WTC11 (cell line): ENCODE measurements around the gene PHYHIPL. TPM values are rescaled to one million over a fixed set of nuclear protein-coding genes. Genes with fewer than 3 reads are reported as not detected.

Source experiments
- IRF1 ChIP-seq: sonication (generic); formaldehyde crosslinking; IDR thresholded peaks from 2 replicates; pipeline ENCODE4 v1.8.0; 2023; ENCODE audit warnings: missing genetic modification reagents
- ZMAT4 ChIP-seq: fragments of 250-450 bp; sonication (Bioruptor Pico); IDR thresholded peaks from 2 replicates; pipeline ENCODE4 v1.9.0; 2021; ENCODE audit warnings: mild to moderate bottlenecking
- ZNF121 ChIP-seq: sonication (generic); formaldehyde crosslinking; IDR thresholded peaks from 2 replicates; pipeline ENCODE4 v1.8.0; 2023; ENCODE audit warnings: missing genetic modification reagents
- ZNF671 ChIP-seq: fragments of 250-450 bp; sonication (Bioruptor Pico); IDR thresholded peaks from 2 replicates; pipeline ENCODE4 v1.8.0; 2021; ENCODE audit warnings: mild to moderate bottlenecking
- total RNA-seq: library from RNA; stranded (reverse); gene quantifications from 3 replicates; pipeline ENCODE4 v1.2.3, GENCODE V29; 2021
- TF ChIP-seq, protein P1 (sequence below): sonication (generic); formaldehyde crosslinking; IDR thresholded peaks from 2 replicates; pipeline ENCODE4 v1.8.1; 2023; ENCODE audit warnings: mild to moderate bottlenecking, missing genetic modification reagents, borderline replicate concordance
- TF ChIP-seq, protein P2 (sequence below): sonication (generic); formaldehyde crosslinking; IDR thresholded peaks from 2 replicates; pipeline ENCODE4 v1.8.0; 2023; ENCODE audit warnings: mild to moderate bottlenecking, missing genetic modification reagents

PHYHIPL gene
- total RNA-seq, 1 experiment from 2014 or later = 0.13 TPM

GRCh38 chr10:59290448-59290847 is 114.0 kb downstream of the PHYHIPL start (continued):
- TF ChIP-seq ZMAT4 (CRISPR knock-in tag) = no peak
- TF ChIP-seq, protein P1, sequence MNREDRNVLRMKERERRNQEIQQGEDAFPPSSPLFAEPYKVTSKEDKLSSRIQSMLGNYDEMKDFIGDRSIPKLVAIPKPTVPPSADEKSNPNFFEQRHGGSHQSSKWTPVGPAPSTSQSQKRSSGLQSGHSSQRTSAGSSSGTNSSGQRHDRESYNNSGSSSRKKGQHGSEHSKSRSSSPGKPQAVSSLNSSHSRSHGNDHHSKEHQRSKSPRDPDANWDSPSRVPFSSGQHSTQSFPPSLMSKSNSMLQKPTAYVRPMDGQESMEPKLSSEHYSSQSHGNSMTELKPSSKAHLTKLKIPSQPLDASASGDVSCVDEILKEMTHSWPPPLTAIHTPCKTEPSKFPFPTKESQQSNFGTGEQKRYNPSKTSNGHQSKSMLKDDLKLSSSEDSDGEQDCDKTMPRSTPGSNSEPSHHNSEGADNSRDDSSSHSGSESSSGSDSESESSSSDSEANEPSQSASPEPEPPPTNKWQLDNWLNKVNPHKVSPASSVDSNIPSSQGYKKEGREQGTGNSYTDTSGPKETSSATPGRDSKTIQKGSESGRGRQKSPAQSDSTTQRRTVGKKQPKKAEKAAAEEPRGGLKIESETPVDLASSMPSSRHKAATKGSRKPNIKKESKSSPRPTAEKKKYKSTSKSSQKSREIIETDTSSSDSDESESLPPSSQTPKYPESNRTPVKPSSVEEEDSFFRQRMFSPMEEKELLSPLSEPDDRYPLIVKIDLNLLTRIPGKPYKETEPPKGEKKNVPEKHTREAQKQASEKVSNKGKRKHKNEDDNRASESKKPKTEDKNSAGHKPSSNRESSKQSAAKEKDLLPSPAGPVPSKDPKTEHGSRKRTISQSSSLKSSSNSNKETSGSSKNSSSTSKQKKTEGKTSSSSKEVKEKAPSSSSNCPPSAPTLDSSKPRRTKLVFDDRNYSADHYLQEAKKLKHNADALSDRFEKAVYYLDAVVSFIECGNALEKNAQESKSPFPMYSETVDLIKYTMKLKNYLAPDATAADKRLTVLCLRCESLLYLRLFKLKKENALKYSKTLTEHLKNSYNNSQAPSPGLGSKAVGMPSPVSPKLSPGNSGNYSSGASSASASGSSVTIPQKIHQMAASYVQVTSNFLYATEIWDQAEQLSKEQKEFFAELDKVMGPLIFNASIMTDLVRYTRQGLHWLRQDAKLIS = no peak
- TF ChIP-seq ZNF671 (CRISPR knock-in tag) = no peak
- TF ChIP-seq, protein P2, sequence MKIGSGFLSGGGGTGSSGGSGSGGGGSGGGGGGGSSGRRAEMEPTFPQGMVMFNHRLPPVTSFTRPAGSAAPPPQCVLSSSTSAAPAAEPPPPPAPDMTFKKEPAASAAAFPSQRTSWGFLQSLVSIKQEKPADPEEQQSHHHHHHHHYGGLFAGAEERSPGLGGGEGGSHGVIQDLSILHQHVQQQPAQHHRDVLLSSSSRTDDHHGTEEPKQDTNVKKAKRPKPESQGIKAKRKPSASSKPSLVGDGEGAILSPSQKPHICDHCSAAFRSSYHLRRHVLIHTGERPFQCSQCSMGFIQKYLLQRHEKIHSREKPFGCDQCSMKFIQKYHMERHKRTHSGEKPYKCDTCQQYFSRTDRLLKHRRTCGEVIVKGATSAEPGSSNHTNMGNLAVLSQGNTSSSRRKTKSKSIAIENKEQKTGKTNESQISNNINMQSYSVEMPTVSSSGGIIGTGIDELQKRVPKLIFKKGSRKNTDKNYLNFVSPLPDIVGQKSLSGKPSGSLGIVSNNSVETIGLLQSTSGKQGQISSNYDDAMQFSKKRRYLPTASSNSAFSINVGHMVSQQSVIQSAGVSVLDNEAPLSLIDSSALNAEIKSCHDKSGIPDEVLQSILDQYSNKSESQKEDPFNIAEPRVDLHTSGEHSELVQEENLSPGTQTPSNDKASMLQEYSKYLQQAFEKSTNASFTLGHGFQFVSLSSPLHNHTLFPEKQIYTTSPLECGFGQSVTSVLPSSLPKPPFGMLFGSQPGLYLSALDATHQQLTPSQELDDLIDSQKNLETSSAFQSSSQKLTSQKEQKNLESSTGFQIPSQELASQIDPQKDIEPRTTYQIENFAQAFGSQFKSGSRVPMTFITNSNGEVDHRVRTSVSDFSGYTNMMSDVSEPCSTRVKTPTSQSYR (CRISPR knock-in tag) = no peak
- no peak for TF ChIP-seq ZNF121 (CRISPR knock-in tag)
- TF ChIP-seq IRF1 = no peak

Other genes with a start within 250 kb of the PHYHIPL start
- 0.82 to 1.5 TPM (median 0.89 TPM) in 3 replicates for gene FAM13C, start 185.9 kb downstream of the PHYHIPL start, total RNA-seq